Activated CD8-positive, alpha-beta memory T cell treated with anti-CD3 and anti-CD28 coated beads for 36 hours (primary cell): ENCODE results near the gene KRTAP20-3. TPM values are rescaled to one million over a fixed set of nuclear protein-coding genes. Genes with fewer than 3 reads are reported as not detected.

Source experiments
- CTCF ChIA-PET: fragments of 350-600 bp; sonication (Branson Sonifier 250); formaldehyde crosslinking; loops from one replicate; lab custom pipeline; 2021; ENCODE audit warnings: antibody characterized with exemption; lab: Charles Lee
- POLR2A ChIA-PET: fragments of 350-600 bp; sonication (Branson Sonifier 250); formaldehyde crosslinking; loops from one replicate; lab custom pipeline; 2021; ENCODE audit warnings: antibody characterized with exemption; lab: Charles Lee
- total RNA-seq, 2 experiments: library from RNA; stranded (reverse); gene quantifications; one replicate each; pipeline ENCODE4 v1.2.3, GENCODE V29; 2021

The KRTAP20-3 gene
- total RNA-seq, 2 experiments from 2014 or later: not detected

DNA sequence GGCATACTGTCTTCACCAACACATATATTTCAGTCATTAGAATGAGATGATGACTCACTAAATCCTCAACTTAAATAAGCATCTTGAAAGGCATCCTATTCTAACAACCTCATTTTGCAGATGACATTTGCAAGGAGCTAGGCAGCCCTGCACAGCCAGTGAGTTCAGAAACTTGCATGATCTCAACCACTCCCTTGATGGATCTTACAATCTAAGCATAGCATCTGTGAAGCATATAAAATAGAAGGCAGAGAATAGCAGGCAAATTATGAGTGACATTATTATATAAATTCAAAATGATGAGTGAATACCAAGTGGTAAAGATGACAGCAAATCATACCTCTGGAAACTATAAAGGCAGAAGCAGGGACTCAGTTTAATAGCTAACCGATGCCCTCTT lies 31.6 kb downstream of the KRTAP20-3 start:
- POLR2A ChIA-PET: no interaction called here
- CTCF ChIA-PET: no interaction called here

DNA sequence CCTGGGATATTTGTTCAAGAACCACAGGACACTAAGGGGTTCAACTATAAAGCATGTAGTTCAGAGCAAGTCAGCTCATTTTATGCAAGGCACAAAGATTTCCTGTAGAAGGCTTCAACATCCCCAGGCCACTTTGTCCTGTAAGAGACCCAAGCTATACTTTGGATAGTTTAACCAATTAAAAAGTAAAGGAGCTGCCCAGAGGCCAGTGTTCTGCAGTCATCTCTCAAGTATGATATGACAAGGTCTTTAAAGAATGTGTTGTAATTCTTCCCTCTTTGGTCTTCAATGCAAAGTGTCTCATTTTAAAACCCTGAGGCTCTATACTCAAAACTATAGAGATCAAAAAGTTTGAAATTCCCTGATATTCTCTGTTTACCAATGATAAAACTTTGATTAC lies 34.1 kb downstream of the KRTAP20-3 start:
- ChIA-PET CTCF (no interaction called here), POLR2A (no interaction called here)

DNA sequence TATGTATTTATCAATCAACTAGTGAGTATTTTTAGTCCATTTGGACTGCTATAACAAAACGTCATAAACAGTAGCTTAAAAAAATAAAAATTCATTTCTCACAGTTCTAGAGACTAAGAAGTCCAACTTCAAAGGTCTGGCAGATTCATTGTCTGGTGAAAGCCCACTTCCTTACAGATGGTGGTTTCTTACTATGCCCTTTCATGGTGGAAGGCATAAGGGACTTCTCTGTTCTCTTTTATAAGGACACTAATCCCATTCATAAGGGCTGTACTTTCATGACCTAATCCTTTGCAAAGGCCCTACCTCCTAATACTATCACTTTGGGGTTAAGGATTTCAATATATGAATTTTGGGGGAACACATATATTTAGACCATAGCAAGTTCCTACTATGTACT lies 37.9 kb downstream of the KRTAP20-3 start:
- POLR2A ChIA-PET: no interaction called here
- CTCF ChIA-PET: no interaction called here

DNA sequence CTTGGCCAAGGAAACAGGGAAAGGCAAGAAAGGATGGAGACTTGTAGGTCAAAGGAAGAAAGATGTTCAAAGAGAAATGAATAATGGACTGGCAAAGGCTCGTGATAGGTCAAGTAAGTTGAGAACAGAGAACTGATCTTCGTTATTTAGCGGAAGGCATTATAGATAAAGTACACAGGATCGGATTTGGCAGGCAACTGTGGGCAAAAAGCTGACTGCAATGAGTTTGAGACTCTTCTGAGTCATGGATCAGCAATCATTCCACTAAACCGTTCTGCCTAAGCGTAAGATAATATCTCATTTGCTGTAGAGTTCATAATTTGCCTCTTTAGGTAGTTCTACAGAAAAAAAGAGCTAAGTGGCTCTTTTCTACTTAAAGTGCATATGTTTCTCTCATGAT lies 41.8 kb downstream of the KRTAP20-3 start:
- ChIA-PET POLR2A (no interaction called here), CTCF (no interaction called here)

DNA sequence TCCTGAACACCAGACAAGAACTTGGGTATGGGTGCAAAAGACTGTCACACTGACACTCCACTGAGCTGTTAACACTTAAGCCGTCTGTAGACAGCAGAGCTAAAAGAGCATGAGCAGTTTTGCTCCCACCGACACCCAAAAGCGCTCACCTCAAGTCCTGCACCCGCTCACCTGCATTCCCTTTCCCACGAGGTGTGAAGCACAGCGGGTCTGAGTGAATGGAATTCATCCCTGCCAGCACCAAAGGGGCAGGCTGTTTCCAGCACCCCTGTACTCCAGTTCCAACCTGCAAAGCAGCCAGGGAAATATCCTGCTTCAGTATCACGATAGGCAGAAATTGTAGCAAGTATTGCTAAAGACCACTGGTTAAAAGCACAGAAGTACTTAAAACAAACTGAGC lies 47.2 kb downstream of the KRTAP20-3 start:
- POLR2A ChIA-PET: no interaction called here

More for the DNA sequence above, 47.2 kb downstream of the KRTAP20-3 start:
- CTCF ChIA-PET: no interaction called here

Other genes with a start within 250 kb of the KRTAP20-3 start
- not detected for gene KRTAP13-1, start 246.8 kb upstream of the KRTAP20-3 start, total RNA-seq
- gene KRTAP13-3, start 216.9 kb upstream of the KRTAP20-3 start, total RNA-seq: not detected
- gene KRTAP13-4, start 212.6 kb upstream of the KRTAP20-3 start, total RNA-seq: not detected
- not detected for gene KRTAP15-1, start 202.6 kb upstream of the KRTAP20-3 start, total RNA-seq
- not detected for gene KRTAP19-1, start 162.5 kb upstream of the KRTAP20-3 start, total RNA-seq
- not detected for gene KRTAP19-2, start 155.4 kb upstream of the KRTAP20-3 start, total RNA-seq
- gene KRTAP19-3, start 150.9 kb upstream of the KRTAP20-3 start, total RNA-seq: not detected
- gene KRTAP19-4, start 145.7 kb upstream of the KRTAP20-3 start, total RNA-seq: not detected
- not detected for gene KRTAP19-5, start 140.7 kb upstream of the KRTAP20-3 start, total RNA-seq
- gene KRTAP19-6, start 101.0 kb upstream of the KRTAP20-3 start, total RNA-seq: not detected
- not detected for gene KRTAP19-7, start 81.5 kb upstream of the KRTAP20-3 start, total RNA-seq
- gene KRTAP22-2, start 52.5 kb upstream of the KRTAP20-3 start, total RNA-seq: not detected
- gene KRTAP6-3, start 50.4 kb upstream of the KRTAP20-3 start, total RNA-seq: not detected
- gene KRTAP6-2, start 44.0 kb upstream of the KRTAP20-3 start, total RNA-seq: not detected
- not detected for gene KRTAP22-1, start 41.8 kb upstream of the KRTAP20-3 start, total RNA-seq
- not detected for gene KRTAP6-1, start 28.9 kb upstream of the KRTAP20-3 start, total RNA-seq
- gene KRTAP20-1, start 26.4 kb upstream of the KRTAP20-3 start, total RNA-seq: not detected
- not detected for gene KRTAP20-4, start 22.2 kb upstream of the KRTAP20-3 start, total RNA-seq
- gene KRTAP20-2, start 7.7 kb upstream of the KRTAP20-3 start, total RNA-seq: not detected
- gene KRTAP21-3, start 75.9 kb downstream of the KRTAP20-3 start, total RNA-seq: not detected
- gene KRTAP21-2, start 104.4 kb downstream of the KRTAP20-3 start, total RNA-seq: not detected
- not detected for gene KRTAP21-1, start 112.6 kb downstream of the KRTAP20-3 start, total RNA-seq
- gene KRTAP8-1, start 170.4 kb downstream of the KRTAP20-3 start, total RNA-seq: not detected
- gene KRTAP7-1, start 186.9 kb downstream of the KRTAP20-3 start, total RNA-seq: not detected
- gene KRTAP11-1, start 238.7 kb downstream of the KRTAP20-3 start, total RNA-seq: not detected